Limb (tissue), 2 donors: ENCODE data around the gene ALKBH5.
A peak's percentile ranks its signal among the peaks of the same experiment; 100 is the strongest.

Experiments used
- DNase-seq, 2 donors: peaks; one replicate each; pipeline ENCODE4 v3.0.0-alpha.2; 2016; ENCODE audit errors: extremely low spot score in 2 of 2

Gene ALKBH5

GRCh38 chr17:18218756-18219415 lies 35.3 kb downstream of the ALKBH5 start:
- DNase-seq, result no peak

- DNase-seq, result no peak
Measured at GRCh38 chr17:18224053-18224386, 40.4 kb downstream of the ALKBH5 start.

GRCh38 chr17:18224387-18225120 lies 40.9 kb downstream of the ALKBH5 start:
- peak; percentile 36 to 58 for DNase-seq

GRCh38 chr17:18225121-18225641 lies 41.6 kb downstream of the ALKBH5 start, which contains the start of gene LLGL1:
Gene LLGL1 (plus strand): TSS chr17:18225635. CDS start chr17:18225683, 48 bp downstream.
- DNase-seq, result peak; percentile 95 to 99

- DNase-seq, result peak in 1 of 2 donors; percentile 85
Measured at GRCh38 chr17:18225642-18226283, 42.1 kb downstream of the ALKBH5 start.

- DNase-seq, result no peak
Measured at GRCh38 chr17:18226284-18226945, 42.8 kb downstream of the ALKBH5 start.

- no peak for DNase-seq
Measured at GRCh38 chr17:18227635-18228034, 44.0 kb downstream of the ALKBH5 start.

- DNase-seq, result no peak
Measured at GRCh38 chr17:18228176-18228682, 44.6 kb downstream of the ALKBH5 start.

- DNase-seq, result peak in 1 of 2 donors; percentile 22
Measured at GRCh38 chr17:18229254-18229653, 45.6 kb downstream of the ALKBH5 start.

- DNase-seq, result no peak
Measured at GRCh38 chr17:18229771-18230170, 46.1 kb downstream of the ALKBH5 start.

GRCh38 chr17:18230288-18231141 lies 46.9 kb downstream of the ALKBH5 start:
- no peak for DNase-seq

- DNase-seq, result no peak
Measured at GRCh38 chr17:18231164-18231563, 47.5 kb downstream of the ALKBH5 start.

- DNase-seq, result no peak
Measured at GRCh38 chr17:18233803-18234518, 50.3 kb downstream of the ALKBH5 start.

- no peak for DNase-seq
Measured at GRCh38 chr17:18234853-18235380, 51.3 kb downstream of the ALKBH5 start.

- DNase-seq, result no peak
Measured at GRCh38 chr17:18235743-18236256, 52.2 kb downstream of the ALKBH5 start.

GRCh38 chr17:18236494-18236893 lies 52.9 kb downstream of the ALKBH5 start:
- no peak for DNase-seq

- DNase-seq, result no peak
Measured at GRCh38 chr17:18237461-18237860, 53.8 kb downstream of the ALKBH5 start.

GRCh38 chr17:18238299-18238698 lies 54.7 kb downstream of the ALKBH5 start:
- DNase-seq, result no peak

- DNase-seq, result no peak
Measured at GRCh38 chr17:18240449-18240848, 56.8 kb downstream of the ALKBH5 start.
